ENCODE data around the gene ZNF121.

The ZNF121 gene

DNA sequence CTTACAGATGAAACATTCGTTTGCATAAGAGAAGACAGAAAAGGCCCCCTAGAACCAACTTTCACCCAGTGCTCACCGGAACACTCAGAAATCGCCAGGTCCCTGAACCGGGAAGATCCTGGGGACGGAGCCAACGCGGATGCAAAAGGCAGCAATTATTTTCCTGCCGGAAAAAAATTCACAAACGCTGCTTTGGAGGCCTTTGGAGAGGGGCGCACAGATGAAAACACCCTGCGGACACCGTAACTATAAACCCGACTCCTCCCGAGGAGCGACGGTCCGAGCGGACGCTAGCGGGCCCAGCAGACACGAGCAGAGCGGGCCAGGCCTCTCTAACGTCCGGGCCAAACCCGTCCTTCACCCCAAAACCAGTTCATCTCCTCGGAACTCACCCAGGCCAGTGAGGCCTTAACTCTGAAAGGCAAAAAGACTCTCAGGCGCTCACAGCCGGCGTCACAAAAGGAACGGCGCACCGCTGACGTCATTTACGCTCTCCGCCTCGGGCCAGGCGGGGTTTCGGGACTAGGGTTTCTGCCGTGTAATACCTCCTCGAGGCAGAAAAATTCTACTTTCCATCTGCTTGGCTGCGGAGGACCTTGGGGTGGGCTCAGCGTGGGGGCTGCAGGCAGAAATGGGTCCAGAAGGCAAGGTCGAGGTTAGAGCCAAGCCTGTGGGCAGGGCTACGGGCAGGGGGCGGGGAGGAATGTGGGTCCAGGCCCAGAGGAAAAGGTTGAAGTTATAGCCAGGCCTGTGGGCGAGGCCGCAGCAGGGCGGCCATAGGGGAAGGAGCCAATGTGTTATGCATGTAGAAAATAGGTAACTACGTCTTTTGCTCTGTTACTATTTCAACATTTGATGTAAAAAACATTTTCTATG lies 45.9 kb downstream of the ZNF121 start, which contains the start of gene ZNF426:
Gene ZNF426 (minus strand): TSS at position 463 of the 876 bp plus-strand sequence. CDS start 2,413 bp downstream, outside the sequence.
- DNase-seq (ENCODE audit: low spot score), result peak; percentile 81

DNA sequence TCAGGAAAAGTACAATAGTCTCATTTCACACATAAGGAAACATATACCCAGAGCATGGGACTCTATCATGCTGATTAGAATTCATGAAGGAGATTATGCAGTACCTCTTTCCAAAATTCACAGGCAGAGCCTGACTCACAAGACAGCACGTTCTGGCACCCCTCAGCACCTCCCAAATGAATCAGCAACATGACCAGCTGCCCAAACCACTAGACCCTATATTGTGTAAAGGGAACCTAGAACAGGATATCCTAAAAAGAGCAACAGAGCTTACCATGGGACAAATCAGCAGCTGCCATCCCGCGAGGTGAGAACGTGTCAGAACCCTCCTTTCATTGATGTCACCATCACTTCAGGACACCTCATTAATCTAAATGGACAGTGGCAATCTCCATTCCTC lies 48.4 kb downstream of the ZNF121 start:
- DNase-seq (ENCODE audit: low spot score), result no peak

DNA sequence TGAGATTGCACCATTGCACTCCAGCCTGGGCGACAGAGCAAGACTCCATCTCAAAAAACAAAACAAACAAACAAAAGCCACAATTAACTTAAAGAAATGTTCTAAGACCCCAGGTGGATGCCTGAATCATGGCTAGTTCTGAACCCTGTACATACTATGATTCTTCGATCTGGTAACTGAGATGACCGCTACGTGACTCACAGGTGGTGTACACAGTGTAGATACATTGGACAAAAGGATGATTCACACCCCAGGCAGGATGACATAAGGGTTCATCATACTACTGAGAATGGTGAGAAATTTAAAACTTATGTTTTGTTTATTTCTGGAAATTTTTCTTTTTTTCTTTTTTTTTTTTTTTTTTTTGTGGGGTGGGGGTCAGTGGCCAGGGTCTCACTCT lies 52.4 kb downstream of the ZNF121 start:
- no peak for DNase-seq (ENCODE audit: low spot score)

DNA sequence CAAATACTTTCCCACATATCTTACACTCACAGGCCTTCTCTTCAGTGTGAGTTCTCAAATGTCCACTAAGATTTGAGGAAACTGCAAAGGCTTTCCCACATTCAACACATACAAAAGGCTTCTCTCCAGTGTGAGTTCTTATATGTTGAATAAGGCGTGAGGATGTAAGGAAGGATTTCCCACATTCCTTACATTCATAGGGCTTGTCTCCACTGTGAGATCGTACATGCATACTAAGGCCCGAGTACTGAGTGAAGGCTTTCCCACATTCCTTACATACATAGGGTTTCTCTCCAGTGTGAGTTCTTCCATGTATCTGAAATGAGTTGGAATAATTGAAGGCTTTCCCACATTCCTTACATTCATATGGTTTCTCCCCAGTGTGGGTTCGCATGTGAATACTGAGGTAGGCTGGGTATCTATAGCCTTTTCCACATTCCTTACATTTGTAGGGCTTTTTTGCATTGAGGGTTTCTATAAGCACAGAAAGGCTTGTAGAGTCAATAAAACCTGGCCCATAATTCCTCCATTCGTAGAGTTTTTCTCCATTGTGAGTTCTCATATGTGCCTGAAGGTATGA lies 55.5 kb downstream of the ZNF121 start:
- DNase-seq (ENCODE audit: low spot score), result no peak

DNA sequence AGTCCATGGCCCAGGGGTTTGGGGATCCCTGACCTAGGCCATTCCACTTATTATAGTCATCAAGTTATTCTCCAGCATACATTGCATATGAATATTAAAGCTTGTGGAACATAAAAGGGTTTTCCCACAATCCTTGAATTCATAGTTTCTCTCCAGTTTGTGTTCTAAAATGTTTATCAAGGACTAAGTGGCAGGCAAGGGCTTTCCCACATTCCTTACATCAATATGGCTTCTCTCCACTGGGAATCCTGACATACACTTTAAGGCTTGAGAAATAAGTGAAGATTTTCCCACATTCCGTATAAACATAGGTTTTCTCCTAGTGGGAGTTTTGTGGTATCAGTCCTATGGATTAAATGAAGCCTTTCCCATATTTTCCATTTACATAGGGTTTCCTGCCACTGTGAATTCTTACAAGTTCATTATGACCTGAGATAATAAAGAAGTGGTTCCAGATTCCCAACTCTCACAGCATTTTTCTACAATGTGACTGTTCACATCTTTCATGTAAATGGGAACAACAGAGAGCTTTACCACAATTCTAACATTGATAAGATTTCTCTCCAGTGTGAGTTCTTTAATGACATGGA lies 60.3 kb downstream of the ZNF121 start:
- no peak for DNase-seq (ENCODE audit: low spot score)
